Measurements from ENCODE around the gene BRINP1. TPM values are rescaled to one million over a fixed set of nuclear protein-coding genes. Genes with fewer than 3 reads are reported as not detected.

Gene BRINP1
- total and polyA plus RNA-seq, 2 experiments from 2014 or later, result 13.4 to 33.5 TPM

- Histone ChIP-seq H2AFZ (no peak overlapping the region), H3K27me3 (ENCODE audit: insufficient read depth) (no peaks in the 10 kb centered on the region), H3K4me2 (peak overlapping the region; percentile 39; the same call in 1 of the 2 replicates), H3K79me2 (replicated peaks; ENCODE audit: insufficient read depth) (peaks cover 44% of the 10 kb centered on the region), H3K27ac (ENCODE audit: low read depth) (peak overlapping the region; percentile 33; the same call in 1 of the 2 replicates), H3K36me3 (ENCODE audit: insufficient read depth) (no peaks in the 10 kb centered on the region), H3K4me3 (no peak overlapping the region), H4K20me1 (replicated peaks; ENCODE audit: insufficient read depth) (no peaks in the 10 kb centered on the region), H3F3A (replicated peaks; ENCODE audit: low read depth) (peaks cover 9% of the 10 kb centered on the region; the same call in 1 of the 2 replicates), H3K9me2 (ENCODE audit: insufficient read depth) (no peaks in the 10 kb centered on the region), H3K4me1 (ENCODE audit: insufficient read depth) (peaks cover 58% of the 10 kb centered on the region)
- no peak for ATAC-seq
- DNase-seq (ENCODE audit: low spot score), result no peak
- H3K9me3 Mint-ChIP-seq, result no peaks in the 10 kb centered on the region
- TF ChIP-seq CTCF (conservative IDR thresholded peaks at IDR 0.05; ENCODE audit: low read depth in 2 of 2) (no peak), JUNB (IDR thresholded peaks at IDR 0.05; ENCODE audit: unreplicated experiment) (no peak), POLR2AphosphoS5 (IDR thresholded peaks at IDR 0.05; ENCODE audit: low read depth) (no peak), STAT1 (IDR thresholded peaks at IDR 0.05; ENCODE audit: unreplicated experiment) (no peak), ETS1 (IDR thresholded peaks at IDR 0.05) (no peak), REST (IDR thresholded peaks at IDR 0.05; ENCODE audit: unreplicated experiment) (no peak), CREB1 (CRISPR knock-in tag; IDR thresholded peaks at IDR 0.05; ENCODE audit: low read depth) (no peak), ZNF462 (CRISPR knock-in tag; IDR thresholded peaks at IDR 0.05) (no peak), EZH2phosphoT487 (IDR thresholded peaks at IDR 0.05; ENCODE audit: unreplicated experiment) (no peak)
- H3K4me3 Mint-ChIP-seq, result no peak overlapping the region
- 0 out of 3 replicates have a peak, but pooled peaks cover 2% of the 10 kb centered on the region for H3K36me3 Mint-ChIP-seq (ENCODE audit: low read depth)
- H3K4me1 Mint-ChIP-seq, result peaks cover 74% of the 10 kb centered on the region
- peaks cover 4% of the 10 kb centered on the region for H3K27me3 Mint-ChIP-seq (ENCODE audit: insufficient read depth, low read depth, poor library complexity)
- H3K27ac Mint-ChIP-seq, result no peak overlapping the region; the same call in 1 of the 2 replicates
Measured at GRCh38 chr9:119284587-119285337, 84.5 kb downstream of the BRINP1 start.
